Ovary (tissue), 9 donors: Measurements from ENCODE around the gene FUT2. TPM values are rescaled to one million over a fixed set of nuclear protein-coding genes. Genes with fewer than 3 reads are reported as not detected.

ENCODE experiments used
- DNase-seq, 5 donors: peaks; one replicate each; pipeline ENCODE4 v3.0.0-alpha.2; 2019 to 2020
- H3K27ac ChIP-seq, 2 donors: fragments of 200-600 bp; one replicate each; pipeline versions ENCODE4 v1.5.1 to v1.8.0; 2019 to 2022
- H3K27me3 ChIP-seq: fragments of 200-600 bp; one replicate; pipeline ENCODE4 v1.8.0; 2022
- H3K36me3 ChIP-seq: fragments of 200-600 bp; sonication (generic); one replicate; pipeline ENCODE4 v1.5.1; 2019
- H3K4me1 ChIP-seq: one replicate; pipeline ENCODE4 v1.8.1; 2013; ENCODE audit warnings: mild to moderate bottlenecking, moderate library complexity; ENCODE audit not compliant: insufficient read depth
- H3K4me3 ChIP-seq: fragments of 200-600 bp; sonication (generic); one replicate; pipeline ENCODE4 v1.5.1; 2017
- H3K9me3 ChIP-seq, 2 donors: fragments of 200-600 bp in 1 of 2; sonication (generic) in 1 of 2; one replicate each; pipeline versions ENCODE4 v1.5.1 to v1.8.1; 2013 to 2019; ENCODE audit warnings: mild to moderate bottlenecking in 1 of 2, moderate library complexity in 1 of 2
- CTCF ChIP-seq, 3 donors: fragments of 450-650 bp in 2 of 3; fragments of 200-600 bp in 1 of 3; IDR thresholded peaks; one replicate each; pipeline versions ENCODE4 v1.5.1 to v1.8.0; 2016 to 2022; ENCODE audit warnings: antibody characterized with exemption in 3 of 3, mild to moderate bottlenecking in 1 of 3
- EP300 ChIP-seq: sonication (generic); formaldehyde crosslinking; IDR thresholded peaks from one replicate; pipeline ENCODE4 v1.6.1; 2017; ENCODE audit warnings: antibody characterized with exemption
- POLR2A ChIP-seq: fragments of 450-650 bp; IDR thresholded peaks from one replicate; pipeline ENCODE4 v1.6.1; 2017; ENCODE audit warnings: antibody characterized with exemption, mild to moderate bottlenecking, moderate library complexity
- WGBS, 3 donors: extraction: QIAGEN DNeasy Blood & Tissue Kit in 1 of 3; methylation state at CpG; one replicate each; pipeline versions ENCODE4 v1.1.5 to v1.1.7; 2013 to 2017; 5-methylcytosine and 5-hydroxymethylcytosine counted together
- intact Hi-C, 4 donors: fragments of 100-400 bp; cut with DNase I; formaldehyde crosslinking; loops; one replicate each; pipeline versions ENCODE4 v1.11.0 to v1.15.1; 2022 to 2023
- polyA plus RNA-seq, 2 donors: library from polyadenylated mRNA; stranded (reverse); fragments of 200-250 nt in 1 of 2; fragments of 350-450 nt in 1 of 2; fragmentation: Illumina TruSeq in 1 of 2; extraction: RNeasy Lipid Tissue Mini Kit (QIAGEN cat#74804) in 1 of 2; gene quantifications; one replicate each; pipeline ENCODE4 v1.2.3, GENCODE V29; 2013 to 2014
- total RNA-seq, 7 donors: library from RNA; depleted of rRNA in 2 of 7; stranded (reverse); fragments of >200 nt in 2 of 7; fragmentation: NEBNext Ultra II Directional in 3 of 7; extraction: Animal tissue kit (Norgen Biotek cat#: 25700) in 3 of 7; gene quantifications; one replicate each; pipeline versions ENCODE4 v1.1.0 to v1.2.4, GENCODE V29; 2016 to 2023
- donor health status: DM: no; HTN: no; CAD: no; lungs with moderate emphysema.
- donor health status: DM: no; HTN: no; CAD: no.
- donor health status: Bipolar disorder and iron deficiency.
- donor health status: DM: yes; HTN: yes; CAD: no.
- donor health status: DM: no; HTN: no; CAD: no.
- donor health status: DM: yes; HTN: yes; CAD: no.

The FUT2 gene
- total and polyA plus RNA-seq, 9 donors: 0.10 to 2.5 (median 1.5) TPM; not detected in 2

DNA sequence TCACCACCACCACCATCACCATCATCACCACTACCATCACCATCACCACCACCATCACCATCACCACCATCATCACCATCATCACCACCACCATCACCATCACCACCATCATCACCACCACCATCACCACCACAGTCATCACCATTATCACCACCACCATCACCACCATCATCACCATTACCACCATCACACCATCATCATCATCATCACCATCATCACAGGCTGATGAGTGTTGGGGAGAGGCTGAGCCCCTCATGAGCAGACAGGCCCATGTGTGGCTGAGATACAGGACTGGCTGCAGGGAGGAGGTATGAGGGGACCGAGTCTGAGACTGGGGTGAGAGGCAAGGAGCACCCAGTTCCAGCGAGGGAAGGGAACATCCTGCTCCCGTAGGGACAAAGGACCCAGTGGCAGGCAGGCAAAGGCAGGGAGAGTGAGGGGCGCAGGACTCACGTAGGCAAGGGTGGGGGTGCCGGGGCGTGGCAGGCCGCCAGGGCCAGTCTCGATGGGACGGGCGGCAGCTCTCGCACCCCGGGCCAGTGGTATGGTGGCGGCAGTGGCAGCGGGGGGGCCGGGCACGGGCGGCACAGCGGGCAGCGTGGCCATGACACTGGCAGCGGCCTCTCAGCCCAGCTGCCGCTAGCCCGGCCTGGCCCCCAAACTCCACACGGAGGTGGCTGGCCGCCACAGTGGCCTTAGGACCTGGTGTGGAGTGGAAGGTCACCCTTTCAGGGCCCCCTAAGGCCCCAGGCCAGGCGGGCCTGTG is 25.7 kb upstream of the FUT2 start:
- H3K4me3 ChIP-seq: no peak overlapping the region
- TF ChIP-seq EP300: no peak
- no peak for TF ChIP-seq POLR2A
- no peak for TF ChIP-seq CTCF (IDR thresholded peaks at IDR 0.05)
- H3K27ac ChIP-seq: no peak overlapping the region
- H3K4me1 ChIP-seq: peaks cover 1% of the 10 kb centered on the region
- intact Hi-C loops: no loop called here
- no peak for DNase-seq
- no peaks in the 10 kb centered on the region for H3K27me3 ChIP-seq
- no peaks in the 10 kb centered on the region for H3K9me3 ChIP-seq
- 92 to 93% (median 92%) methylated on average over 25 to 26 of the region's 26 CpGs for WGBS, 3 donors
- no peaks in the 10 kb centered on the region for H3K36me3 ChIP-seq

DNA sequence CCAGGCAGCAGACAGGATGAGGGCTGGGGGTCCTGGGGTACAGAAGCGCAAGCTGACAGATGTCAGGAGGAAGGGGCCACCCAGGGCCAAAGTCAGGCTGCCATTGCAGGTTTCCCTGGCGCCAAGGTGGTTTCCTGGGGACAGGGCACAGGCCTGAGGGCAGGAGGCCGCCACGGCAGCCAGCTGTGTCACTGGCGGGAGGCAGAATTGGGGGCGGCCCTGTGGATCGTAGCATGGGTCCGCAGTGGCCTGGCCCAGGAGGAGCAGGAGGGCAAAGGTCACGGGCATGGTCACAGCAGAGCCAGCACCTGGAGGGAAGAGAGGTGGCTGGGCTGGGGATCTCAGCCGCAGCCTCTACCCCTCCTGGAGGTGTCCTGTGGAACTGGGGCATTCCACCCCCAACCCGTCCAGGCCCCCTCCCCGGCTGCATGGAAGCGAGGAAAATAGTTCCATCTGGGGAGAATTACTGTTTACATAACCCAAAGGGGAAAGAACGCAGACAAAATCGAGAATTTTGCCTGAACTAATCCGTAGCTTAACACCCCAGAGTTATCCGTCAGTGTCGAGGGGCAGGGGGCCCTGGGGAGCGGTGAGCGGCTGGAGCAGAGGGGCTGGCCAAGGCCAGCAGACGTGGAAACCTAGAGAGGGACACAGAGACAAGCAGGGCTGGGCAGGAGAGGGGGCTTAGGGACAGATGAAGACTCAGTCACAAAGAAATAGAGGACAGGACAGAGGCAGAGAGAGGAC is 24.9 kb upstream of the FUT2 start:
- intact Hi-C loops: no loop called here
- no peak overlapping the region for H3K27ac ChIP-seq

GRCh38 chr19:48671446-48671995 is 24.2 kb upstream of the FUT2 start:
- TF ChIP-seq CTCF (IDR thresholded peaks at IDR 0.05): no peak
- no peak for TF ChIP-seq POLR2A
- no peak for TF ChIP-seq EP300
- Histone ChIP-seq H3K27me3 (no peaks in the 10 kb centered on the region), H3K27ac (no peak overlapping the region), H3K4me1 (peaks cover 3% of the 10 kb centered on the region), H3K4me3 (no peak overlapping the region), H3K9me3 (no peaks in the 10 kb centered on the region), H3K36me3 (no peaks in the 10 kb centered on the region)
- intact Hi-C loops: no loop called here
- DNase-seq: no peak
- WGBS, 3 donors: 73 to 75% (median 74%) methylated on average over 8 to 10 of the region's 10 CpGs

More for the DNA sequence above, 24.9 kb upstream of the FUT2 start:
- DNase-seq: no peak
- no peaks in the 10 kb centered on the region for H3K36me3 ChIP-seq
- no peaks in the 10 kb centered on the region for H3K9me3 ChIP-seq
- TF ChIP-seq CTCF (IDR thresholded peaks at IDR 0.05): no peak
- no peak for TF ChIP-seq EP300
- WGBS, 3 donors: 70 to 78% (median 75%) methylated on average over 21 of the region's 21 CpGs
- no peak overlapping the region for H3K4me3 ChIP-seq
- peaks cover 3% of the 10 kb centered on the region for H3K4me1 ChIP-seq
- H3K27me3 ChIP-seq: no peaks in the 10 kb centered on the region

DNA sequence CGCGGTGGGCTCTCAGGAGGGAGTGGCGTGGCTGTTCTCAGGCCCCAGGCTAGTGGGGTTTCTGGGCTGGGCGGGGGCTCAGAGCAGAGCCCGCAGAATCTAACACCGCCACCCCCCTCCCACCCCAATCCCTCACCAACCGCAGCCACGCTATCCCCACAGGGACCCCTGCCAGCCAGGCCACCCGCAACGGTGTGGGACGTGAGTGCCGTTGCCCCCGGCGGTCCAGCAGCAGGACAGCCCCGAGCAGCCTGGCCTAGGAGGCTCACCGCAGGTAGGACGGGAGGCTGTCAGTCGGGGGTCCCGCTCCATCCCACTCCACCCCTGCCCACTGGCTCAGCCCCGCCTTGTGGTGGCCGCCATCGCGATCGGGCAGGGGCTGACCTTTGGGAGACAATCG is 22.8 kb upstream of the FUT2 start, which contains the start of gene NTN5:
Gene NTN5 (minus strand): TSS at position 24 of the 400 bp plus-strand sequence. CDS start 2,031 bp downstream, outside the sequence.
- no peaks in the 10 kb centered on the region for H3K27me3 ChIP-seq
- H3K4me1 ChIP-seq: peaks cover 3% of the 10 kb centered on the region
- TF ChIP-seq POLR2A (no peak), CTCF (IDR thresholded peaks at IDR 0.05) (no peak), EP300 (no peak)
- H3K27ac ChIP-seq: no peak within 1 kb of the TSS
- 83 to 86% (median 85%) methylated on average over 22 to 25 of the region's 25 CpGs for WGBS, 3 donors
- no peaks in the 10 kb centered on the region for H3K36me3 ChIP-seq
- H3K9me3 ChIP-seq: no peaks in the 10 kb centered on the region
- DNase-seq: no peak
- intact Hi-C loops: no loop called here
- no peak within 1 kb of the TSS for H3K4me3 ChIP-seq
